Kidney (tissue), 14 donors: ENCODE measurements around the gene NRM. TPM values are rescaled to one million over a fixed set of nuclear protein-coding genes. Genes with fewer than 3 reads are reported as not detected.

Experiments used
- DNase-seq, 5 donors: peaks; one replicate each; pipeline ENCODE4 v3.0.0-alpha.2; 2013 to 2020
- FAIRE-seq: peaks from 2 replicates; lab custom pipeline; 2012; peaks lifted over from hg19 to GRCh38; lab: Jason Lieb, UNC
- H3K27ac ChIP-seq, 2 donors: one replicate each; pipeline ENCODE4 v1.7.0; 2013; ENCODE audit warnings: low read depth in 2 of 2, low read length in 2 of 2, inconsistent platforms in 1 of 2
- H3K27me3 ChIP-seq: one replicate; pipeline ENCODE4 v1.7.1; 2013; ENCODE audit warnings: low read length, inconsistent platforms; ENCODE audit not compliant: control insufficient read depth, insufficient read depth
- H3K36me3 ChIP-seq, 3 donors: one replicate each; pipeline versions ENCODE4 v1.7.0 to v1.7.1; 2013; ENCODE audit warnings: low read length in 3 of 3, control low read depth in 1 of 3, inconsistent platforms in 1 of 3; ENCODE audit not compliant: insufficient read depth in 3 of 3, control insufficient read depth in 2 of 3
- H3K4me1 ChIP-seq, 3 donors: one replicate each; pipeline versions ENCODE4 v1.7.0 to v1.7.1; 2013; ENCODE audit warnings: low read length in 3 of 3, inconsistent platforms in 1 of 3, low read depth in 1 of 3; ENCODE audit not compliant: control insufficient read depth in 2 of 3, insufficient read depth in 2 of 3
- H3K4me3 ChIP-seq, 3 donors: one replicate each; pipeline versions ENCODE4 v1.7.0 to v1.8.1; 2013; ENCODE audit warnings: low read length in 3 of 3, control low read depth in 1 of 3, inconsistent platforms in 1 of 3
- H3K9ac ChIP-seq, 3 donors: one replicate each; pipeline versions ENCODE4 v1.7.0 to v1.7.1; 2013; ENCODE audit warnings: low read length in 3 of 3, control low read depth in 1 of 3, inconsistent platforms in 1 of 3
- H3K9me3 ChIP-seq, 3 donors: one replicate each; pipeline versions ENCODE4 v1.7.0 to v1.7.1; 2013; ENCODE audit warnings: low read length in 3 of 3, control low read depth in 1 of 3, inconsistent platforms in 1 of 3; ENCODE audit not compliant: control insufficient read depth in 2 of 3, insufficient read depth in 1 of 3
- intact Hi-C: fragments of 100-400 bp; cut with DNase I; formaldehyde crosslinking; loops from one replicate; pipeline ENCODE4 v1.11.1; 2022
- polyA plus RNA-seq: library from polyadenylated mRNA; stranded (reverse); fragments of 350-450 nt; fragmentation: Illumina TruSeq; extraction: RNeasy Lipid Tissue Mini Kit (QIAGEN cat#74804); gene quantifications from one replicate; pipeline ENCODE4 v1.2.3, GENCODE V29; 2014; ENCODE audit warnings: low read depth, low replicate concordance; ENCODE audit not compliant: insufficient read depth
- total RNA-seq: library from RNA; stranded (reverse); fragmentation: NEBNext Ultra II Directional; extraction: Animal tissue kit (Norgen Biotek cat#: 25700); gene quantifications from one replicate; pipeline ENCODE4 v1.2.1, GENCODE V29; 2021
- TF ChIP-seq, protein P1 (sequence below): IDR thresholded peaks from 3 replicates; pipeline ENCODE4 v1.5.1; 2012; ENCODE audit warnings: mild to moderate bottlenecking, moderate library complexity, borderline replicate concordance; ENCODE audit not compliant: insufficient read depth; ENCODE audit errors: extremely low read depth
- donor health status: control.
- donor health status: control.
- donor health status: control.
- donor health status: control.
- donor health status: control.
- donor health status: DM: yes; HTN: yes; CAD: no.
- donor health status: Normal renal cell carcinoma (clear cell type).

NRM gene
- total and polyA plus RNA-seq, 2 donors from 2014 or later: 14.2 TPM

DNA sequence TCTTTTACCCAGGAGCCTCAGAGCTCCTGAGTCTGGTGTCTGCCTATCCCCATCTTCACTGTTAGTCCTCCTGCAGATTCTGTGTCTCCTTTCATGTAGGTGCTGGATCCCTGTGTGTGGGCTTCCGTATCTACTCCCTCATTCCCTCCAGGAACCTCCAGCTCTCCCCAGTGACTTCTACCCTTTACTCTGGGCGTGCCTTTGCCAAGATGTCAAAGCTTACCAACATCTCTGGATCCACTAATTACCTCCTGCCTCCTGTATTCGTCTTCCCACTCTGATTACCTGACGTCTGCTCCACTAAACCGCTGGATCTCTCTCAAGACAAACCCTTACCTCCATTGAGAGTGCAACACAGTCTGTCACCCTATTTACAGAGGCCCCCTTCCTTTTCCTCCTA lies 46.0 kb downstream of the NRM start:
- no peak overlapping the region for H3K27ac ChIP-seq
- intact Hi-C loops: no loop called here
- peaks cover 5 to 12% (median 6%) of the 10 kb centered on the region in 3 donors for H3K36me3 ChIP-seq
- H3K27me3 ChIP-seq: no peaks in the 10 kb centered on the region
- H3K4me3 ChIP-seq: no peak overlapping the region
- TF ChIP-seq, protein P1, sequence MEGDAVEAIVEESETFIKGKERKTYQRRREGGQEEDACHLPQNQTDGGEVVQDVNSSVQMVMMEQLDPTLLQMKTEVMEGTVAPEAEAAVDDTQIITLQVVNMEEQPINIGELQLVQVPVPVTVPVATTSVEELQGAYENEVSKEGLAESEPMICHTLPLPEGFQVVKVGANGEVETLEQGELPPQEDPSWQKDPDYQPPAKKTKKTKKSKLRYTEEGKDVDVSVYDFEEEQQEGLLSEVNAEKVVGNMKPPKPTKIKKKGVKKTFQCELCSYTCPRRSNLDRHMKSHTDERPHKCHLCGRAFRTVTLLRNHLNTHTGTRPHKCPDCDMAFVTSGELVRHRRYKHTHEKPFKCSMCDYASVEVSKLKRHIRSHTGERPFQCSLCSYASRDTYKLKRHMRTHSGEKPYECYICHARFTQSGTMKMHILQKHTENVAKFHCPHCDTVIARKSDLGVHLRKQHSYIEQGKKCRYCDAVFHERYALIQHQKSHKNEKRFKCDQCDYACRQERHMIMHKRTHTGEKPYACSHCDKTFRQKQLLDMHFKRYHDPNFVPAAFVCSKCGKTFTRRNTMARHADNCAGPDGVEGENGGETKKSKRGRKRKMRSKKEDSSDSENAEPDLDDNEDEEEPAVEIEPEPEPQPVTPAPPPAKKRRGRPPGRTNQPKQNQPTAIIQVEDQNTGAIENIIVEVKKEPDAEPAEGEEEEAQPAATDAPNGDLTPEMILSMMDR: no peak
- no peaks in the 10 kb centered on the region for H3K9me3 ChIP-seq
- no peak for FAIRE-seq
- DNase-seq: no peak
- H3K9ac ChIP-seq: no peak overlapping the region
- H3K4me1 ChIP-seq: peaks cover 0 to 12% (median 0%) of the 10 kb centered on the region in 3 donors

GRCh38 chr6:30643656-30644055 lies 47.1 kb downstream of the NRM start:
- no peak overlapping the region for H3K9ac ChIP-seq
- peaks cover 5 to 8% (median 6%) of the 10 kb centered on the region in 3 donors for H3K36me3 ChIP-seq
- H3K27me3 ChIP-seq: no peaks in the 10 kb centered on the region
- no peaks in the 10 kb centered on the region for H3K9me3 ChIP-seq
- intact Hi-C loops: no loop called here
- no peak for FAIRE-seq
- TF ChIP-seq, protein P1: no peak
- H3K4me1 ChIP-seq: peaks cover 0 to 10% (median 0%) of the 10 kb centered on the region in 3 donors
- no peak for DNase-seq
- no peak overlapping the region for H3K27ac ChIP-seq
- no peak overlapping the region for H3K4me3 ChIP-seq

- no peaks in the 10 kb centered on the region for H3K27me3 ChIP-seq
- DNase-seq (no peak), FAIRE-seq (no peak)
- H3K36me3 ChIP-seq: peaks cover 5 to 8% (median 6%) of the 10 kb centered on the region in 3 donors
- H3K9ac ChIP-seq: no peak overlapping the region
- H3K27ac ChIP-seq: no peak overlapping the region
- intact Hi-C loops: no loop called here
- peaks cover 0 to 1% (median 0%) of the 10 kb centered on the region in 3 donors for H3K4me1 ChIP-seq
- TF ChIP-seq, protein P1: no peak
- H3K9me3 ChIP-seq: no peaks in the 10 kb centered on the region
- H3K4me3 ChIP-seq: no peak overlapping the region
Measured at GRCh38 chr6:30641048-30641447, 49.7 kb downstream of the NRM start.

DNA sequence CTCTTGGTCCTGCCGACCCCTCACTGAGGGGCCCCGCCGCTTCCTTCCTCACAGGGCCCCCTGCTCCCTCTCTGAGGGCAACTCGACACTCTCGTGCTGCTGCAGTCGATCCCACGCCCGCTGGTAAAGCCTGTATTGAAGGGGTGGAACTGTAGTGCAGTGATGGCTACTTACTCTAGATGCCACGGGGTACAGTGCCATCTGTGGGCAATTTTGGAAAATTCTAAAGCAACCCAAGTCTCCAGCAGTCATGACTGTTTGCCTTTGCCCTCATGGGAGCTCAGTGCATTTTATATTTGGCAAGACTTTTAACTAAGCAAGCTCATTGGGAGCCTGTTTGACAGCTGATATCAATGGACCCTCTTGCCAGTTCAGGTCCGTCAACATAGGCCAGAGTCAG lies 50.3 kb downstream of the NRM start:
- no peaks in the 10 kb centered on the region for H3K27me3 ChIP-seq
- intact Hi-C loops: no loop called here
- no peaks in the 10 kb centered on the region for H3K4me1 ChIP-seq
- H3K36me3 ChIP-seq: peaks cover 5 to 8% (median 6%) of the 10 kb centered on the region in 3 donors
- no peaks in the 10 kb centered on the region for H3K9me3 ChIP-seq
- H3K27ac ChIP-seq: no peak overlapping the region
- H3K4me3 ChIP-seq: no peak overlapping the region
- TF ChIP-seq, protein P1: no peak
- no peak for FAIRE-seq
- no peak overlapping the region for H3K9ac ChIP-seq
- no peak for DNase-seq
